B cell (primary cell): ENCODE results near the gene RABL6.

ENCODE experiments used
- CTCF ChIP-seq: fragments of 200-600 bp; IDR thresholded peaks from one replicate; pipeline ENCODE4 v1.8.0; 2022; ENCODE audit warnings: antibody characterized with exemption, mild to moderate bottlenecking
- EZH2 ChIP-seq: IDR thresholded peaks from 2 replicates; pipeline ENCODE4 v1.6.1; 2012; ENCODE audit warnings: borderline replicate concordance, low read depth, mild to moderate bottlenecking, moderate library complexity, low read length; ENCODE audit not compliant: insufficient read depth, poor library complexity, severe bottlenecking

- no peak for TF ChIP-seq CTCF
- no peak for TF ChIP-seq EZH2
These were observed 46.2 kb upstream of the RABL6 start for GRCh38 chr9:136761545-136761981.
